T-cell (primary cell): Measurements from ENCODE around the gene MOB3C. TPM values are rescaled to one million over a fixed set of nuclear protein-coding genes. Genes with fewer than 3 reads are reported as not detected.

ENCODE experiments used
- ATAC-seq, 4 experiments: fragments of 200-7000 bp in 3 of 4; fragments of 150-1000 bp in 1 of 4; cut with Tn5 transposase; replicated peaks in 1 of 4; 1 replicate in 3 of 4; 2 replicates in 1 of 4; pipeline ENCODE4 v1.10.0; 2021; ENCODE audit warnings: moderate library complexity in 3 of 4, mild to moderate bottlenecking in 2 of 4, moderate number of reproducible peaks in 1 of 4
- CTCF ChIA-PET, 2 donors: fragments of 300-600 bp; sonication (Branson Sonifier 250); formaldehyde crosslinking; loops; one replicate each; lab custom pipeline; 2022; ENCODE audit warnings: antibody characterized with exemption in 2 of 2; lab: Charles Lee
- POLR2A ChIA-PET, 2 donors: fragments of 300-600 bp; sonication (Branson Sonifier 250); formaldehyde crosslinking; loops; one replicate each; lab custom pipeline; 2022; ENCODE audit warnings: antibody characterized with exemption in 2 of 2; lab: Charles Lee
- DNase-seq, 35 experiments: peaks; one replicate each; pipeline versions ENCODE4 v3.0.0 to v3.0.0-alpha.2; 2013 to 2023
- H3K27ac ChIP-seq: one replicate; pipeline ENCODE4 v1.5.1; 2013; ENCODE audit warnings: low read length
- H3K27me3 ChIP-seq, 2 experiments: replicated peaks in 1 of 2; 1 replicate in 1 of 2; 2 replicates in 1 of 2; pipeline versions ENCODE4 v1.6.1 to v1.7.0; 2013; ENCODE audit warnings: low read length in 1 of 2, mixed read lengths in 1 of 2; ENCODE audit not compliant: control insufficient read depth in 2 of 2, insufficient read depth in 2 of 2; ENCODE audit errors: extremely low read depth in 1 of 2
- H3K36me3 ChIP-seq, 2 donors: 1 replicate in 1 of 2; 2 replicates in 1 of 2; pipeline versions ENCODE4 v1.6.1 to v1.7.0; 2013; ENCODE audit warnings: low read length in 1 of 2; ENCODE audit not compliant: control insufficient read depth in 2 of 2, insufficient read depth in 1 of 2; ENCODE audit errors: extremely low read depth in 1 of 2
- H3K4me1 ChIP-seq, 2 experiments: 1 replicate in 1 of 2; 2 replicates in 1 of 2; pipeline versions ENCODE4 v1.6.1 to v1.7.0; 2013; ENCODE audit warnings: low read length in 2 of 2, mixed read lengths in 1 of 2; ENCODE audit not compliant: insufficient read depth in 2 of 2, control insufficient read depth in 1 of 2; ENCODE audit errors: extremely low read depth in 1 of 2
- H3K4me3 ChIP-seq, 2 donors: 1 replicate in 1 of 2; 2 replicates in 1 of 2; pipeline versions ENCODE4 v1.5.1 to v1.7.0; 2013; ENCODE audit warnings: mild to moderate bottlenecking in 2 of 2, low read length in 1 of 2, moderate library complexity in 1 of 2; ENCODE audit not compliant: control insufficient read depth in 1 of 2; ENCODE audit errors: extremely low read depth in 1 of 2
- H3K9me3 ChIP-seq: 2 replicates; pipeline ENCODE4 v1.7.0; 2013
- H3K27ac Mint-ChIP-seq, 2 donors: one replicate each; pipeline ENCODE4 v1.8.0; 2020 to 2021; ENCODE audit warnings: mild to moderate bottlenecking in 2 of 2, mixed read lengths in 2 of 2
- H3K27me3 Mint-ChIP-seq, 2 donors: one replicate each; pipeline ENCODE4 v1.8.0; 2021 to 2022; ENCODE audit warnings: mixed read lengths in 2 of 2
- H3K36me3 Mint-ChIP-seq: one replicate; pipeline ENCODE4 v1.8.0; 2021; ENCODE audit warnings: mixed read lengths
- H3K4me1 Mint-ChIP-seq, 3 donors: one replicate each; pipeline ENCODE4 v1.8.0; 2020 to 2022; ENCODE audit warnings: mixed read lengths in 3 of 3, mild to moderate bottlenecking in 1 of 3
- H3K4me3 Mint-ChIP-seq, 3 donors: one replicate each; pipeline ENCODE4 v1.8.0; 2020 to 2022; ENCODE audit warnings: mild to moderate bottlenecking in 3 of 3, mixed read lengths in 3 of 3, moderate library complexity in 3 of 3
- H3K9me3 Mint-ChIP-seq, 3 donors: one replicate each; pipeline ENCODE4 v1.8.0; 2020 to 2022; ENCODE audit warnings: mixed read lengths in 3 of 3
- WGBS: methylation state at CpG from one replicate; pipeline ENCODE4 v1.1.5; 2013; ENCODE audit warnings: missing lambda C conversion rate; ENCODE audit not compliant: insufficient coverage; 5-methylcytosine and 5-hydroxymethylcytosine counted together
- total RNA-seq, 35 experiments: library from RNA in 6 of 35; stranded (reverse) in 6 of 35; fragments of 120-200 nt in 1 of 35; gene quantifications; one replicate each; pipeline versions ENCODE4 v1.2.1 to v1.2.4 and lab custom pipeline; 2013 to 2026

MOB3C gene
- total RNA-seq, 5 donors from 2014 or later (not counting 1 experiment from before 2014, with no cell fraction given), result 13.2 to 29.6 (median 24.6) TPM

GRCh38 chr1:46613661-46614603 is 2.7 kb downstream of the MOB3C start:
- peaks cover 18 to 59% of the 10 kb centered on the region in 2 experiments for H3K4me1 ChIP-seq
- Mint-ChIP-seq H3K27ac (peak overlapping the region; percentile 69 to 83), H3K4me3 (peak overlapping the region; percentile 49 to 92 (median 91)), H3K9me3 (no peaks in the 10 kb centered on the region), H3K27me3 (no peaks in the 10 kb centered on the region), H3K4me1 (peaks cover 57 to 68% (median 60%) of the 10 kb centered on the region in 3 donors), H3K36me3 (peaks cover 27% of the 10 kb centered on the region)
- H3K4me3 ChIP-seq, result no peak overlapping the region
- POLR2A ChIA-PET, result no interaction called here
- DNase-seq (peak in 30 of 35 experiments; percentile 7 to 57 (median 30)), ATAC-seq (peak; percentile 29 to 54 (median 34))
- no CpG with 5 or more reads among the region's 16 CpGs for WGBS
- H3K27ac ChIP-seq, result no peak overlapping the region
- H3K36me3 ChIP-seq, result peaks cover 8 to 31% of the 10 kb centered on the region in 2 donors
- H3K27me3 ChIP-seq, result no peaks in the 10 kb centered on the region
- CTCF ChIA-PET, result interaction anchor here in 1 of 2 donors (2.3 kb wide), 1 partner anchor 10 kb away, joined by 8 read pairs; the partner anchor contains the start of gene MKNK1
- no peaks in the 10 kb centered on the region for H3K9me3 ChIP-seq

GRCh38 chr1:46612937-46613660 is 3.5 kb downstream of the MOB3C start:
- Mint-ChIP-seq H3K4me3 (peak overlapping the region in 2 of 3 donors; percentile 36 to 92), H3K27ac (peak overlapping the region in 1 of 2 donors; percentile 13), H3K36me3 (peaks cover 35% of the 10 kb centered on the region), H3K4me1 (peaks cover 57 to 65% (median 60%) of the 10 kb centered on the region in 3 donors), H3K27me3 (no peaks in the 10 kb centered on the region), H3K9me3 (no peaks in the 10 kb centered on the region)
- ATAC-seq (no peak), DNase-seq (no peak)
- Histone ChIP-seq H3K4me3 (no peak overlapping the region), H3K4me1 (peaks cover 18 to 59% of the 10 kb centered on the region in 2 experiments), H3K27ac (no peak overlapping the region), H3K36me3 (peaks cover 8 to 39% of the 10 kb centered on the region in 2 donors), H3K9me3 (no peaks in the 10 kb centered on the region), H3K27me3 (no peaks in the 10 kb centered on the region)
- POLR2A ChIA-PET, result no interaction called here
- 98% methylated on average over 37 of the region's 38 CpGs for WGBS
- CTCF ChIA-PET, result interaction anchor here in 1 of 2 donors (2.3 kb wide), 1 partner anchor 9 kb away, joined by 8 read pairs; the partner anchor contains the start of gene MKNK1

- peak overlapping the region in 1 of 3 donors; percentile 29 for H3K4me3 Mint-ChIP-seq
- ATAC-seq, result no peak
Measured at GRCh38 chr1:46611691-46612221, 4.9 kb downstream of the MOB3C start.

GRCh38 chr1:46607345-46608130 is 9.1 kb downstream of the MOB3C start:
- no peak overlapping the region for H3K27ac ChIP-seq
- WGBS, result 96% methylated on average over 5 of the region's 7 CpGs
- ATAC-seq (no peak), DNase-seq (no peak)
- peaks cover 52 to 58% (median 58%) of the 10 kb centered on the region in 3 donors for H3K4me1 Mint-ChIP-seq
- no peaks in the 10 kb centered on the region for H3K27me3 Mint-ChIP-seq
- H3K36me3 ChIP-seq, result peaks cover 6 to 38% of the 10 kb centered on the region in 2 donors
- peaks cover 12 to 45% of the 10 kb centered on the region in 2 experiments for H3K4me1 ChIP-seq
- no peaks in the 10 kb centered on the region for H3K9me3 ChIP-seq
- no peak overlapping the region for H3K4me3 Mint-ChIP-seq
- CTCF ChIA-PET, result no interaction called here
- POLR2A ChIA-PET, result no interaction called here
- H3K27ac Mint-ChIP-seq, result peak overlapping the region in 1 of 2 donors; percentile 28
- H3K27me3 ChIP-seq, result no peaks in the 10 kb centered on the region
- no peaks in the 10 kb centered on the region for H3K9me3 Mint-ChIP-seq
- no peak overlapping the region for H3K4me3 ChIP-seq
- H3K36me3 Mint-ChIP-seq, result peaks cover 33% of the 10 kb centered on the region

More at GRCh38 chr1:46611691-46612221, 4.9 kb downstream of the MOB3C start:
- DNase-seq, result no peak
- H3K27me3 ChIP-seq, result no peaks in the 10 kb centered on the region
- H3K36me3 ChIP-seq, result peaks cover 8 to 42% of the 10 kb centered on the region in 2 donors
- peaks cover 18 to 51% of the 10 kb centered on the region in 2 experiments for H3K4me1 ChIP-seq
- H3K4me3 ChIP-seq, result no peak overlapping the region
- 93% methylated on average over 4 of the region's 7 CpGs for WGBS
- Mint-ChIP-seq H3K4me1 (peaks cover 51 to 55% (median 51%) of the 10 kb centered on the region in 3 donors), H3K27me3 (no peaks in the 10 kb centered on the region), H3K9me3 (no peaks in the 10 kb centered on the region), H3K36me3 (peaks cover 35% of the 10 kb centered on the region), H3K27ac (no peak overlapping the region)
- no peaks in the 10 kb centered on the region for H3K9me3 ChIP-seq
- POLR2A ChIA-PET, result interaction anchor here in 1 of 2 donors (0.6 kb wide), 1 partner anchor 1163 kb away, joined by 9 read pairs; no protein-coding TSS in a partner anchor
- no peak overlapping the region for H3K27ac ChIP-seq
- CTCF ChIA-PET, result no interaction called here

GRCh38 chr1:46606255-46606965 is 10.2 kb downstream of the MOB3C start:
- no peak overlapping the region for H3K27ac ChIP-seq
- ChIA-PET CTCF (interaction anchor here (0.6 to 0.9 kb wide), 2 partner anchors 11 to 200 kb away, joined by 5 to 6 read pairs; no protein-coding TSS in a partner anchor), POLR2A (interaction anchor here in 1 of 2 donors (0.6 kb wide), 1 partner anchor 68 kb away, joined by 3 read pairs; no protein-coding TSS in a partner anchor)
- Mint-ChIP-seq H3K4me1 (peaks cover 54 to 65% (median 59%) of the 10 kb centered on the region in 3 donors), H3K36me3 (peaks cover 34% of the 10 kb centered on the region), H3K9me3 (no peaks in the 10 kb centered on the region), H3K27me3 (no peaks in the 10 kb centered on the region), H3K4me3 (peak overlapping the region in 2 of 3 donors; percentile 35 to 92), H3K27ac (peak overlapping the region; percentile 73 to 84)
- 100% methylated on average over 1 of the region's 2 CpGs for WGBS
- peaks cover 6 to 32% of the 10 kb centered on the region in 2 donors for H3K36me3 ChIP-seq
- ATAC-seq, result no peak
- no peaks in the 10 kb centered on the region for H3K27me3 ChIP-seq
- H3K4me3 ChIP-seq, result no peak overlapping the region
- no peak for DNase-seq
- no peaks in the 10 kb centered on the region for H3K9me3 ChIP-seq
- H3K4me1 ChIP-seq, result peaks cover 12 to 37% of the 10 kb centered on the region in 2 experiments
